ENCODE measurements around the gene NAPA. TPM values are rescaled to one million over a fixed set of nuclear protein-coding genes. Genes with fewer than 3 reads are reported as not detected.

The NAPA gene
- total RNA-seq, 4 donors from 2014 or later, result 95.9 to 134 (median 112) TPM

- no peaks in the 10 kb centered on the region for H3K36me3 ChIP-seq
- no peak for TF ChIP-seq POLR2A (IDR thresholded peaks at IDR 0.05)
- TF ChIP-seq POLR2AphosphoS5 (IDR thresholded peaks at IDR 0.05), result no peak
- TF ChIP-seq EP300 (IDR thresholded peaks at IDR 0.05), result no peak
- no peak for TF ChIP-seq CTCF (IDR thresholded peaks at IDR 0.05)
- no peak overlapping the region for H3K27ac ChIP-seq
- ATAC-seq, result no peak
- H3K9me3 ChIP-seq, result no peaks in the 10 kb centered on the region
- H3K4me1 ChIP-seq, result peaks cover 0 to 15% (median 5%) of the 10 kb centered on the region in 3 donors
- peaks cover 34% of the 10 kb centered on the region for H3K27me3 ChIP-seq
- WGBS, 2 donors (ENCODE audit: low coverage in 1 of 2), result 100% methylated on average over 4 of the region's 22 CpGs; no CpG with 5 or more reads in 1 of the 2 donors
- no peak overlapping the region for H3K4me3 ChIP-seq
Measured at GRCh38 chr19:47544476-47544875, 29.6 kb upstream of the NAPA start.

GRCh38 chr19:47544075-47544474 is 29.2 kb upstream of the NAPA start:
- H3K27me3 ChIP-seq, result peaks cover 34% of the 10 kb centered on the region
- no peaks in the 10 kb centered on the region for H3K36me3 ChIP-seq
- H3K27ac ChIP-seq, result no peak overlapping the region
- 88 to 100% methylated on average over 1 to 14 of the region's 18 CpGs for WGBS, 2 donors (ENCODE audit: low coverage in 1 of 2)
- ATAC-seq, result no peak
- no peak for TF ChIP-seq CTCF (IDR thresholded peaks at IDR 0.05)
- no peak for TF ChIP-seq EP300 (IDR thresholded peaks at IDR 0.05)
- no peaks in the 10 kb centered on the region for H3K9me3 ChIP-seq
- peaks cover 0 to 15% (median 5%) of the 10 kb centered on the region in 3 donors for H3K4me1 ChIP-seq
- H3K4me3 ChIP-seq, result no peak overlapping the region

- H3K27ac ChIP-seq, result peak overlapping the region in 3 of 4 donors; percentile 59 to 76 (median 75)
- no peak for TF ChIP-seq POLR2AphosphoS5 (IDR thresholded peaks at IDR 0.05)
- no peak for TF ChIP-seq EP300 (IDR thresholded peaks at IDR 0.05)
- no peak for TF ChIP-seq CTCF (IDR thresholded peaks at IDR 0.05)
- TF ChIP-seq POLR2A (IDR thresholded peaks at IDR 0.05), result no peak
- peaks cover 0 to 15% (median 5%) of the 10 kb centered on the region in 3 donors for H3K4me1 ChIP-seq
- peaks cover 33% of the 10 kb centered on the region for H3K27me3 ChIP-seq
- H3K4me3 ChIP-seq, result no peak overlapping the region
- peak; percentile 45 for ATAC-seq
- H3K36me3 ChIP-seq, result no peaks in the 10 kb centered on the region
- WGBS, 2 donors (ENCODE audit: low coverage in 1 of 2), result 35 to 47% methylated on average over 5 to 7 of the region's 9 CpGs
- H3K9me3 ChIP-seq, result no peaks in the 10 kb centered on the region
Measured at GRCh38 chr19:47542030-47542475, 27.2 kb upstream of the NAPA start.

- H3K4me1 ChIP-seq, result peaks cover 0 to 15% (median 5%) of the 10 kb centered on the region in 3 donors
- WGBS, 2 donors (ENCODE audit: low coverage in 1 of 2), result 28 to 45% methylated on average over 6 of the region's 6 CpGs
Measured at GRCh38 chr19:47541518-47541917, 26.7 kb upstream of the NAPA start.

More at GRCh38 chr19:47541518-47541917, 26.7 kb upstream of the NAPA start:
- Histone ChIP-seq H3K4me3 (no peak overlapping the region), H3K27me3 (peaks cover 27% of the 10 kb centered on the region), H3K27ac (peak overlapping the region in 3 of 4 donors; percentile 59 to 76 (median 75)), H3K36me3 (no peaks in the 10 kb centered on the region), H3K9me3 (no peaks in the 10 kb centered on the region)
- ATAC-seq, result no peak
- TF ChIP-seq CTCF (IDR thresholded peaks at IDR 0.05), result no peak
- TF ChIP-seq EP300 (IDR thresholded peaks at IDR 0.05), result no peak
- TF ChIP-seq POLR2A (IDR thresholded peaks at IDR 0.05), result no peak
- no peak for TF ChIP-seq POLR2AphosphoS5 (IDR thresholded peaks at IDR 0.05)

Data from gastroesophageal sphincter (tissue), 4 donors.